ENCODE results near the gene ABCD2. TPM values are rescaled to one million over a fixed set of nuclear protein-coding genes. Genes with fewer than 3 reads are reported as not detected.

ABCD2 gene
- total RNA-seq, 1 experiment from 2014 or later = not detected

- Histone ChIP-seq H3K4me3 (replicated peaks in 1 of 2; ENCODE audit: low read depth in 1 of 2, low read length in 2 of 2) (no peak overlapping the region), H2AFZ (ENCODE audit: low read depth, low read length, poor library complexity, severe bottlenecking) (no peak overlapping the region), H3K9me3 (ENCODE audit: control insufficient read depth in 1 of 2, insufficient read depth in 1 of 2, low read depth in 1 of 2, low read length in 2 of 2) (no peaks in the 10 kb centered on the region), H3K4me2 (ENCODE audit: low read length) (no peak overlapping the region), H3K4me1 (ENCODE audit: control insufficient read depth in 1 of 2, insufficient read depth in 2 of 2, low read length in 2 of 2) (no peaks in the 10 kb centered on the region), H3K9me2 (ENCODE audit: insufficient read depth) (no peaks in the 10 kb centered on the region), H3K79me2 (ENCODE audit: insufficient read depth, low read length) (no peaks in the 10 kb centered on the region), H3K27me3 (ENCODE audit: insufficient read depth, low read length) (no peaks in the 10 kb centered on the region), H3K27ac (ENCODE audit: low read depth, low read length) (no peak overlapping the region), H3K36me3 (ENCODE audit: control insufficient read depth in 1 of 2, insufficient read depth in 2 of 2, low read length in 2 of 2) (no peaks in the 10 kb centered on the region), H3K9ac (ENCODE audit: low read length) (no peak overlapping the region), H4K20me1 (ENCODE audit: insufficient read depth) (no peaks in the 10 kb centered on the region)
- intact Hi-C loops (cut with micrococcal nuclease) = no loop called here
- TF ChIP-seq MAX (IDR thresholded peaks at IDR 0.05) (no peak), POLR2AphosphoS5 (IDR thresholded peaks at IDR 0.05; ENCODE audit: low read depth, low read length) (no peak), ZBTB33 (IDR thresholded peaks at IDR 0.05; ENCODE audit: extremely low read depth, insufficient replicate concordance, low read length) (no peak)
- CTCF ChIA-PET = no interaction called here
- no peak for DNase-seq (ENCODE audit: low read depth, low spot score)
- BruUV-seq (replicated peaks) = no TSS peak
- POLR2A ChIA-PET = no interaction called here
- RAD21 ChIA-PET (ENCODE audit: low non-redundant PET in 1 of 2, low total read pairs in 2 of 2, uncharacterized antibody in 2 of 2, unreplicated experiment in 2 of 2) = no interaction called here
- ATAC-seq = no peak
Observed at GRCh38 chr12:39541471-39541870, 78.1 kb downstream of the ABCD2 start.

GRCh38 chr12:39538679-39539104 lies 80.9 kb downstream of the ABCD2 start:
- CTCF ChIA-PET = no interaction called here
- Histone ChIP-seq H3K36me3 (ENCODE audit: control insufficient read depth in 1 of 2, insufficient read depth in 2 of 2, low read length in 2 of 2) (no peaks in the 10 kb centered on the region), H3K27me3 (ENCODE audit: insufficient read depth, low read length) (no peaks in the 10 kb centered on the region), H3K27ac (ENCODE audit: low read depth, low read length) (no peak overlapping the region), H3K4me2 (ENCODE audit: low read length) (no peak overlapping the region), H4K20me1 (ENCODE audit: insufficient read depth) (no peaks in the 10 kb centered on the region), H3K9me2 (ENCODE audit: insufficient read depth) (no peaks in the 10 kb centered on the region), H3K79me2 (ENCODE audit: insufficient read depth, low read length) (no peaks in the 10 kb centered on the region), H3K9ac (ENCODE audit: low read length) (no peak overlapping the region), H2AFZ (ENCODE audit: low read depth, low read length, poor library complexity, severe bottlenecking) (no peak overlapping the region), H3K4me1 (ENCODE audit: control insufficient read depth in 1 of 2, insufficient read depth in 2 of 2, low read length in 2 of 2) (no peaks in the 10 kb centered on the region), H3K9me3 (ENCODE audit: control insufficient read depth in 1 of 2, insufficient read depth in 1 of 2, low read depth in 1 of 2, low read length in 2 of 2) (no peaks in the 10 kb centered on the region), H3K4me3 (replicated peaks in 1 of 2; ENCODE audit: low read depth in 1 of 2, low read length in 2 of 2) (no peak overlapping the region)
- DNase-seq (ENCODE audit: low read depth, low spot score) = no peak
- RAD21 ChIA-PET (ENCODE audit: low non-redundant PET in 1 of 2, low total read pairs in 2 of 2, uncharacterized antibody in 2 of 2, unreplicated experiment in 2 of 2) = no interaction called here
- no TSS peak for BruUV-seq (replicated peaks)
- intact Hi-C loops (cut with micrococcal nuclease) = loop anchor here (10.0 kb wide), 1 partner anchor 156 kb away; no protein-coding TSS in a partner anchor
- ATAC-seq = no peak
- POLR2A ChIA-PET = no interaction called here
- no peak for TF ChIP-seq JUND (IDR thresholded peaks at IDR 0.05)
- no peak for TF ChIP-seq EGR1 (IDR thresholded peaks at IDR 0.05; ENCODE audit: low read depth)
- no peak for TF ChIP-seq ZNF274 (IDR thresholded peaks at IDR 0.05; ENCODE audit: low read depth, low read length)
- no peak for TF ChIP-seq POLR2AphosphoS5 (IDR thresholded peaks at IDR 0.05; ENCODE audit: low read depth, low read length)
- TF ChIP-seq CEBPB (IDR thresholded peaks at IDR 0.05; ENCODE audit: low read depth) = no peak
- TF ChIP-seq MAX (IDR thresholded peaks at IDR 0.05) = no peak
- TF ChIP-seq EZH2 (IDR thresholded peaks at IDR 0.05) = no peak
- TF ChIP-seq CBX3 (IDR thresholded peaks at IDR 0.05; ENCODE audit: low read depth) = no peak
- TF ChIP-seq ELF1 (IDR thresholded peaks at IDR 0.05; ENCODE audit: borderline replicate concordance, low read depth) = no peak
- no peak for TF ChIP-seq SP1 (IDR thresholded peaks at IDR 0.05; ENCODE audit: low read depth)
- TF ChIP-seq FOSL1 (IDR thresholded peaks at IDR 0.05; ENCODE audit: low read depth) = no peak
- no peak for TF ChIP-seq ATF3 (IDR thresholded peaks at IDR 0.05)
- TF ChIP-seq POLR2A (IDR thresholded peaks at IDR 0.05; ENCODE audit: borderline replicate concordance, extremely low read depth, insufficient read depth, insufficient read length) = no peak
- TF ChIP-seq ZBTB33 (IDR thresholded peaks at IDR 0.05; ENCODE audit: extremely low read depth, insufficient replicate concordance, low read length) = no peak
